Calu3 (cell line): ENCODE results near the gene SEC14L5. TPM values are rescaled to one million over a fixed set of nuclear protein-coding genes. Genes with fewer than 3 reads are reported as not detected.

Source experiments
- BruUV-seq: library from RNA; stranded (reverse); fragments of 400-500 nt; replicated peaks from 2 replicates; lab custom pipeline; 2021; lab: Mats Ljungman, UMichigan
- CTCF ChIA-PET: fragments of 300-600 bp; sonication (Branson Sonifier 250); formaldehyde crosslinking; loops from one replicate; lab custom pipeline; 2022; ENCODE audit warnings: antibody characterized with exemption; lab: Charles Lee
- DNase-seq: peaks from one replicate; pipeline ENCODE4 v3.0.0; 2022
- H3K27ac Mint-ChIP-seq: one replicate; pipeline ENCODE4 v1.8.0; 2022; ENCODE audit warnings: mixed read lengths; ENCODE audit not compliant: unreplicated experiment
- H3K27me3 Mint-ChIP-seq: one replicate; pipeline ENCODE4 v1.8.0; 2022; ENCODE audit warnings: mixed read lengths; ENCODE audit not compliant: unreplicated experiment
- H3K36me3 Mint-ChIP-seq: one replicate; pipeline ENCODE4 v1.8.0; 2022; ENCODE audit warnings: mild to moderate bottlenecking, moderate library complexity, mixed read lengths; ENCODE audit not compliant: insufficient read depth, unreplicated experiment
- H3K4me1 Mint-ChIP-seq: one replicate; pipeline ENCODE4 v1.8.0; 2022; ENCODE audit warnings: mild to moderate bottlenecking, low read depth, mixed read lengths; ENCODE audit not compliant: unreplicated experiment
- H3K4me3 Mint-ChIP-seq: one replicate; pipeline ENCODE4 v1.8.0; 2022; ENCODE audit warnings: mild to moderate bottlenecking, low read depth, moderate library complexity, mixed read lengths; ENCODE audit not compliant: unreplicated experiment
- H3K9me3 Mint-ChIP-seq: one replicate; pipeline ENCODE4 v1.8.0; 2022; ENCODE audit warnings: low read depth, mixed read lengths; ENCODE audit not compliant: unreplicated experiment
- CTCF ChIP-seq: fragments of 200-600 bp; IDR thresholded peaks from one replicate; pipeline ENCODE4 v1.8.0; 2022; ENCODE audit warnings: antibody characterized with exemption; ENCODE audit not compliant: unreplicated experiment
- intact Hi-C: fragments of 100-400 bp; cut with micrococcal nuclease; formaldehyde crosslinking; loops from one replicate; pipeline ENCODE4 v1.10.0; 2022; ENCODE audit not compliant: unreplicated experiment
- total RNA-seq: library from RNA; stranded (reverse); gene quantifications from 2 replicates; pipeline ENCODE4 v1.2.3, GENCODE V29; 2022

SEC14L5 gene
- total RNA-seq, 1 experiment from 2014 or later = 0.52 TPM

GRCh38 chr16:4979164-4979563 is 21.0 kb downstream of the SEC14L5 start:
- H3K27ac Mint-ChIP-seq = no peak overlapping the region
- CTCF ChIA-PET = no interaction called here
- no TSS peak for BruUV-seq
- H3K27me3 Mint-ChIP-seq = peaks cover 47% of the 10 kb centered on the region
- H3K4me3 Mint-ChIP-seq = no peak overlapping the region
- no peak for TF ChIP-seq CTCF
- no peak for DNase-seq
- intact Hi-C loops = no loop called here
- H3K36me3 Mint-ChIP-seq = no peaks in the 10 kb centered on the region
- no peaks in the 10 kb centered on the region for H3K9me3 Mint-ChIP-seq
- no peaks in the 10 kb centered on the region for H3K4me1 Mint-ChIP-seq

- peaks cover 53% of the 10 kb centered on the region for H3K27me3 Mint-ChIP-seq
- no peaks in the 10 kb centered on the region for H3K9me3 Mint-ChIP-seq
- intact Hi-C loops = no loop called here
- no peak for TF ChIP-seq CTCF
- no peaks in the 10 kb centered on the region for H3K4me1 Mint-ChIP-seq
- no peaks in the 10 kb centered on the region for H3K36me3 Mint-ChIP-seq
- CTCF ChIA-PET = no interaction called here
- H3K27ac Mint-ChIP-seq = no peak overlapping the region
- H3K4me3 Mint-ChIP-seq = no peak overlapping the region
- no peak for DNase-seq
- no TSS peak for BruUV-seq
Observed at GRCh38 chr16:4979736-4980660, 21.9 kb downstream of the SEC14L5 start.

- no peak overlapping the region for H3K4me3 Mint-ChIP-seq
- TF ChIP-seq CTCF = no peak
- no peak for DNase-seq
- intact Hi-C loops = no loop called here
- peaks cover 54% of the 10 kb centered on the region for H3K27me3 Mint-ChIP-seq
- no peaks in the 10 kb centered on the region for H3K36me3 Mint-ChIP-seq
- BruUV-seq = no TSS peak
- H3K27ac Mint-ChIP-seq = no peak overlapping the region
- no peaks in the 10 kb centered on the region for H3K4me1 Mint-ChIP-seq
- CTCF ChIA-PET = no interaction called here
- H3K9me3 Mint-ChIP-seq = no peaks in the 10 kb centered on the region
Observed at GRCh38 chr16:4980691-4981090, 22.6 kb downstream of the SEC14L5 start.

GRCh38 chr16:4981473-4981872 is 23.3 kb downstream of the SEC14L5 start:
- no peak for TF ChIP-seq CTCF
- CTCF ChIA-PET = no interaction called here
- Mint-ChIP-seq H3K4me3 (no peak overlapping the region), H3K27me3 (peaks cover 62% of the 10 kb centered on the region), H3K4me1 (no peaks in the 10 kb centered on the region), H3K27ac (no peak overlapping the region), H3K9me3 (peaks cover 4% of the 10 kb centered on the region), H3K36me3 (no peaks in the 10 kb centered on the region)
- DNase-seq = no peak
- no TSS peak for BruUV-seq
- intact Hi-C loops = no loop called here
